ENCODE measurements around the gene LAD1.

Gene LAD1

DNA sequence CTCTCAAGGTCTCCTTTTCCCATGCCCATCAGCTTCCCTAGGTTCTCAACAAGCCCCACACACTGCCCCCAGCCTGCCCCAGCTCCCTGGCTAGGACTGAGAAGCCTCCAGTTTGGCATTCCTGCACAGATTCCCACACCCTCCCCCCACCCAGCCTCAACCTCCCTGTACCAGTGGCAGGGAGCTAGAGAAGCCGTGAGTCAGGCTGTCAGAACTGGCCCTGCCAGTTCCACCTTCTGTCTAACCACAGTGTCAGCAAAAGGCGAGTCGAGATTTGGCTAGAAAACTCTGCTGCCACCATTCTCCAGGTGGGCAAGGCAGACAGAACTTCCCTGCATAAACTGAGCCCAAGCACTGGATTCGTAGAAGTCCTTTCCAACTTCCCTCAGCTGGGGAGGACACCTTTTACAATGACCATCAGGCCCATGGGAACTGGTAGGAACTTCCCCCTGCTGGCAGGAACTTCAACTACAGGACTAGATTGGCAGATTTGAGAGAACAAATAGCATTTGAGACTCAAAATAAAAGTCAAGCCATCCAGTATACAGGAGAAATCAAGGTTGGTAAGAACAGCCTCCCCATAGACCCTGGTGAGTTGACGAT is 52.7 kb downstream of the LAD1 start:
- DNase-seq = no peak

DNA sequence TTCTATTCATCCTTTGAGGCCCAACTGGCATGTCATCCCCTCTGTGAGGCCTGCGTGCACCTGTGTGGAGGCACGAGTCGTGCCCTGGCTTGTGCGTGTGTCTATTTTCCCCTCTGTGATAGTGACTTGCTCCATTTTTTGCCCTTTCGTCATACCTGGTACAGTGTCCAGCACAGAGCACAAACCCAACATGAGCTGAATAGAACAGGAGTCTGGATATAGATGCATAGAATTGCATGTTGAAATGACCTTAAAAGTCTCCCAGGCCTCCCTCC is 54.1 kb downstream of the LAD1 start:
- no peak for DNase-seq

DNA sequence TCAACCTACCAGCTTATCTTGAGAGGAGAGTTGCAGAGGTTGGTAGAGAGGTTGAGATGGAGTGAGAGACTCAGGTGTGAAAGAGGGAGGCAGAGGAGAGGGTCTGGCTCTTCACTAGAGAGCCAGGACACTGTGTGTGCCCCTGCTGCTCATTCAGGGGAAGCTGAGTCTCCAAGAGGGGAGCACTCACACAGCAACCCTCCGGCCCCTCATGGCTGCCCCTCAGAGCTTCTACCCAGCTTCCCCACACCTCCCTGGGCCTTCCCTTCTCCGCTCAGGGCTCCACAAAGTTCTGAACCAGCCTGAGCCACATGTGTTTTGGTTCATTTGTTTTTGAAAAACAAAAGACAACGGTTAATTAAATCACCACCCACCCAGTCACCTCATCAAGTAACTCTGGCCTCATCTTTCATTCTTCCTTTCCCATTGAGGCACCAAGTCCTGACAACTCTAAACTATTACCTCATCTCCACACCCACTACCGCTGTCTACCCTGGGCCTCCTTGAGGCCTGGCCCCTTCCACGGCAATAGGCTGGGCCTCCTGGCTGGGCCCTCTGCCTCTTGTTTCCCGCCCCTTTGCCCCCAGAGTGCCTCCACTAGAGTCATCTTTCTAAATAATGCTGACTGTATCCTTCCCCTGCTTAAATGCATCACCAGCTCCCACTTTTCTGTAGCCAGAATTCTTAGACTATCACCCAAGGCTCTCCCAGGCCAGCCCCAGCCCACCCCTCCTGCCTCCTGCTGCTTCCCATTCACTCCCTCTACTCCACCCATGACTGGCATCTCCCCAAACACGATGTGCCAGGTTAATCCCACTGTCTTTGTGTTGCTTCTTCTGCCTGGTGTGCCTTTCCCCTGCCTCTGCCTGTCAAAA is 54.7 kb downstream of the LAD1 start:
- no peak for DNase-seq

DNA sequence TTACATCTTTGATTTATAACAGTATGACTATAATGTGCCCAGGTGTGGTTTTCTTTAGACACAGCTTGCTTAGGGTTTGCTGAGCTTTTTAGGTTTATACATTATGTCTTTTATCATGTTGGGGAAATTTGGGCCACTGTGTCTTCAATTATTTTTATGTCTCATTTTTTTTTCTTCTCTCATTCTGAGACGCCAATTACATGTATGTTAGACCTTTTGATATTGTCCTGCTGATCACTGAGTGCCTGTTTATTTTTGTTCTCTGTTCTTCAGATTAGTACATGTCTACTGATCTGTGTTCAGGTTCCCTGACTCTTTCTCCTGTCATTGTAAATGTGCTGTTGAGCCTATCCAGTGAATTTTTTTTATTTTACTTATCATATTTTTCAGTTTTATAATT is 57.7 kb downstream of the LAD1 start:
- no peak for DNase-seq

GRCh38 chr1:201336711-201337450 is 62.2 kb downstream of the LAD1 start:
- no peak for DNase-seq

GRCh38 chr1:201335901-201336300 is 63.2 kb downstream of the LAD1 start:
- DNase-seq = no peak

DNA sequence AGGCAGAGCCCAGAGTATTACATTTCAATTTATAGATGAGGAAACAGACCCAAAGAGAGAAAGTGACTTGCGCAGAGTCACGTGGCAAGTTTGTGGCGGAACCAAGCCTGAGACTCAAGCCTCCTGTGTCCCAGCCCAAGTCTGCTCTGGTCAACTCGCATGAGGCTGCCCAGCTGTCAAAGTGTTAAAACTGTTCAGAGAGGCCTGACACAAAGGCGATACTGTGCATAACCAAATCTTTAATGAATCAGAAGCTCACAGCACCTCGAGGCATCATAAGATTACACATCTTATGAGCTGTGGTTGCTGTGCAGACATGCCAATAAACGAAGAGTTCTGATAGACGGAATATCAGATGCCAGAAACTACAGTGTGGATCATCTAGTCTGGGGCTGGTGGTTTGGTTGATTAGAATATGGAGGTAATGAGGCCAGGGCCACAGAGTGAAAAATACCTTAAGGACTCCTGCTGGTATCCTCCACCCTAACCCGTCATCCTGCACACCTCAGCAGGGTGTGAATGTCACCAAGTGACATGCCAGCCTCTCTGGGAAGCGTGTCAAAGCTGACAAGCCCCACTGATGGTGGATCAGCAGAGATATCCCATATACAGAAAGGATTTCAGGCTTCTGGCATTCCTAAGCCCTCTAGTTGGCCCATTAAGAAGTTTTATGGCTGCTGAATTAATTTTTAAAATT is 63.8 kb downstream of the LAD1 start:
- DNase-seq = no peak

DNA sequence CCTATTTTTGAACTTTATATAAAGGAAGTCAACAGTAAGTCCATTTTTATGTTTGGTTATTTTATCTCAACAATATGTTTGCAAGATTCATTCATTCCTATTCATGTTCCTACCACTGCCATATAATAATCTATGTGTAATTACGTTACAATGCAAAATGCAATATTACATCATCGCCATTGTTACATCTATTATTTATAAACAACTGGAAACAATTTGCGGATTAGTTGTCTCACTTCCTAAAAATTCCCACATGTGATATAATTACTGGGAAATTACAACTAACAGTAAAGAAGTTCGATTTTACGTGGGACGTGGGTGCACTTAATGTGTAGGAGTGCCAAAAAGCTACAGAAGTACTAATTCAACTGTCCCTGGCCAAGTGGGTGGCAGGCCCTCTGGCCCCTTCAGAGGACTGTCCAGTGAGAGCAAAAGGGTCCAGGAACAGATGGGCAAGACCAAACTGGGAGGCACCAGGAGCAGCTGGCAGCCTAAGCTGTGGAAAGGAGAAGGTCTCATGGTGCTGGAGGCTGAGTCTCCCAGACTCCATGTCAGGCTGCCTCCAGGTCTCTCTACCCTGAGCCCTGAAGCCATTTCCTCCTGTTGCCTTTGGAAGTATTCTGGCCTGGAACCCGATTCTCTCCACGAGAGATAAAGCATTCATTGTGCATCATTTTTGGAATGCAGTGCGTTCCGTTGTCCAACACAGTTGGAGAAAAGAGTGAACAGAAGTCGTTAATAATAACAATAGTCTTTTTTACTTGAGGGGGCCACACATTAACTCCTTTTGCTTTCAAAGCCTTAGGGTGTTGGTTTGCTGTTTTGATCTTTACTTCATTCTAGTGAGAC is 64.6 kb downstream of the LAD1 start:
- DNase-seq = no peak

DNA sequence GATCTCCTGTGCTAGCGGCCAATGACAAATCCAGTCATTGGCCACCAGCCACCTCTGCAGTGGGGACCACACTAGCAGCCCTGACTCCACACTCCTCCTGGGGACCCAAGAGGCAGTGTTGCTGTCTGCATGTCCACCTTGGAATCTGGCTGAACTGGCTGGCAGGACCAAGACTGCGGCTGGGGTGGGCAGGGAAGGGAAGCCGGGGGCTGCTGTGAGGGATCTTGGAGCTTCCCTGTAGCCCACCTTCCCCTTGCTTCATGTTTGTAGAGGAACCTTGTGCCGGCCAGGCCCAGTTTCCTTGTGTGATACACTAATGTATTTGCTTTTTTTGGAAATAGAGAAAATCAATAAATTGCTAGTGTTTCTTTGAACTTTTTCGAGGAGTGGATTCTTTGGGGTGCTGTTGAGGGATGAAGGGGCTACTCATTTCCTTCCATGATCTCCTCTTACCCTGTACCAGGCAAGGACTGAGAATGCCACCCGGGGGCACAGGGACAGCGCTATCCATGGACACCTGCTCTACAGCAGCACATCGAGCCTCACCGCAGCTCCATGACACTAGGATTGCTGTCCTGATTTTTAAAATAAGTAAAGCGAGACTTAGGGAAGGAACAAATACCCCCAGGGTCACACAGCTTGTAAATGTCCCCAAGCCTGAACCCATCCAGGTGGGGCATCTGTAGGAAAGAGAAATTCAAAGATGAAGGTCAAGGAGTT is 66.3 kb downstream of the LAD1 start:
- no peak for DNase-seq

DNA sequence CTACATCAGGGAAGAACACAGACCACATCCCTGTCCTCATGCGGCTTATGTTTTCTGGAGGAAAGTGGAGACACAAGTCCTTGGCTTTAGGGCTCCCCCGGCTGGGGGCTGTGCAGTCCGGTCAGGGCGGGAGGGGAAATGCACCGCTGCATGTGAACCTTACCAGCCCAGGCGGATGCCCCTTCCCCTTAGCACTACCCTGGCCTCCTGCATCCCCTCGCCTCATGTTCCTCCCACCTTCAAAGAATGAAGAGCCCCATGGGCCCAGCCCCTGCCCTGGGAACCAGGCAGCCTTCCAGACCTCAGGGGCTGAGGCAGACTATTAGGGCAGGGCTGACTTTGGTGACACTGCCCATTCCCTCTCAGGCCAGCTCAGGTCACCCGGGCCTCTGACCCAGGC is 67.1 kb downstream of the LAD1 start:
- no peak for DNase-seq

DNA sequence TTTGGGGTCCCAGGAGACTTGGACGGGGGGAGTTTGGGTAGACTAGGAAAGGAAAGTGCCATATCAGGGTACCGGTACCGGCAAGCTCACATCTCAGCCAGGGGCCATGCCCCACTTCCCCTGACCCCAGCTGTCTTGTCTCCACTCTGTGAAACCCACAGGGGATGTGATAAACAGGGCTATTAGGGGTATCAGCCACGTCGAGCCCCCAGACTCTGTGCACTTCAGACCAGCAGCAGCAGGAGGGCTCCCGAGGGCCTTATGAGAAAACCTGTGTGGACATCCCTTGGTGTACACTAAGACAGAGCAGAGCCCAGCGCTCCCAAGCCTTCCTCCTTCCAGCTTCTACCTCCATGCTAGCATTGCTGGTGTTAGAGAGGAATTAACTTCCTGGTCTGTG is 68.0 kb downstream of the LAD1 start:
- no peak for DNase-seq

All from T-helper 9 cell (primary cell).